Karpas-422 (cell line): ENCODE data around the gene TMEM169. TPM values are rescaled to one million over a fixed set of nuclear protein-coding genes. Genes with fewer than 3 reads are reported as not detected.
"Not testable (repeated sequence)": the region's sequence is repeated elsewhere in the genome, so short reads cannot be mapped to it uniquely, and the experiment has no call there.

Experiments used
- DNase-seq: peaks from one replicate; pipeline ENCODE4 v3.0.0-alpha.2; 2015
- H2AFZ ChIP-seq: fragments of 200-600 bp; sonication (generic); 2 replicates; pipeline ENCODE4 v1.6.1; 2014; ENCODE audit warnings: antibody characterized with exemption, low read length, mixed read lengths
- H3K27ac ChIP-seq: fragments of 200-600 bp; sonication (generic); 2 replicates; pipeline ENCODE4 v1.5.1; 2014; ENCODE audit warnings: mild to moderate bottlenecking, low read length, moderate library complexity
- H3K27me3 ChIP-seq: fragments of 200-600 bp; sonication (generic); 2 replicates; pipeline ENCODE4 v1.6.1; 2014; ENCODE audit warnings: low read length, mixed read lengths
- H3K36me3 ChIP-seq: fragments of 200-600 bp; sonication (generic); 2 replicates; pipeline ENCODE4 v1.6.1; 2014; ENCODE audit warnings: low read length, mixed read lengths; ENCODE audit not compliant: insufficient read depth
- H3K4me1 ChIP-seq: fragments of 200-600 bp; sonication (generic); 2 replicates; pipeline ENCODE4 v1.6.1; 2014; ENCODE audit warnings: mild to moderate bottlenecking, low read length, mixed read lengths
- H3K4me2 ChIP-seq: fragments of 200-600 bp; sonication (generic); 2 replicates; pipeline ENCODE4 v1.6.1; 2014; ENCODE audit warnings: low read length, low read depth, mild to moderate bottlenecking; ENCODE audit not compliant: poor library complexity, severe bottlenecking
- H3K4me3 ChIP-seq: fragments of 200-600 bp; sonication (generic); 2 replicates; pipeline ENCODE4 v1.5.1; 2014; ENCODE audit warnings: mild to moderate bottlenecking, antibody characterized with exemption, low read length, mixed read lengths
- H3K79me2 ChIP-seq: fragments of 200-600 bp; sonication (generic); 2 replicates; pipeline ENCODE4 v1.6.1; 2014; ENCODE audit warnings: mild to moderate bottlenecking, low read length, mixed read lengths
- H3K9ac ChIP-seq: fragments of 200-600 bp; sonication (generic); 2 replicates; pipeline ENCODE4 v1.6.0; 2014; ENCODE audit warnings: low read length
- H3K9me2 ChIP-seq: fragments of 200-600 bp; sonication (generic), shearing (Covaris generic); replicated peaks from 2 replicates; pipeline ENCODE4 v1.6.0; 2014; ENCODE audit warnings: mild to moderate bottlenecking, low read length, moderate library complexity; ENCODE audit not compliant: insufficient read depth
- H3K9me3 ChIP-seq: fragments of 300-700, 200-600 bp; sonication (generic); 2 replicates; pipeline ENCODE4 v1.6.1; 2014; ENCODE audit warnings: low read length, mixed read lengths
- H4K20me1 ChIP-seq: fragments of 200-600 bp; sonication (generic); 2 replicates; pipeline ENCODE4 v1.6.1; 2014; ENCODE audit warnings: mild to moderate bottlenecking, antibody characterized with exemption, low read length, low read depth; ENCODE audit not compliant: insufficient read depth
- total RNA-seq: library from RNA; depleted of rRNA; stranded (reverse); fragments of >200 nt; shearing (Covaris generic); gene quantifications from 2 replicates; pipeline ENCODE4 v1.2.3, GENCODE V29; 2014; ENCODE audit warnings: low replicate concordance

TMEM169 gene
- total RNA-seq, 1 experiment from 2014 or later: not detected

GRCh38 chr2:216074380-216074779, 7.3 kb upstream of the TMEM169 start:
- DNase-seq: no peak
- Histone ChIP-seq H3K27me3 (no peaks in the 10 kb centered on the region), H3K9me3 (no peaks in the 10 kb centered on the region), H3K4me2 (no peak overlapping the region), H3K36me3 (no peaks in the 10 kb centered on the region), H3K9me2 (no peaks in the 10 kb centered on the region), H3K79me2 (no peaks in the 10 kb centered on the region), H4K20me1 (no peaks in the 10 kb centered on the region), H3K27ac (no peak overlapping the region), H2AFZ (no peak overlapping the region), H3K4me3 (no peak overlapping the region), H3K4me1 (no peaks in the 10 kb centered on the region), H3K9ac (no peak overlapping the region)

- Histone ChIP-seq H2AFZ (no peak overlapping the region), H3K36me3 (no peaks in the 10 kb centered on the region), H3K9ac (no peak overlapping the region), H3K27ac (no peak overlapping the region), H3K79me2 (no peaks in the 10 kb centered on the region), H3K9me3 (no peaks in the 10 kb centered on the region), H3K4me1 (no peaks in the 10 kb centered on the region), H3K4me3 (no peak overlapping the region), H3K4me2 (no peak overlapping the region), H4K20me1 (no peaks in the 10 kb centered on the region), H3K27me3 (no peaks in the 10 kb centered on the region), H3K9me2 (no peaks in the 10 kb centered on the region)
- DNase-seq: no peak
Measured at GRCh38 chr2:216074794-216075193, 6.9 kb upstream of the TMEM169 start.

DNA sequence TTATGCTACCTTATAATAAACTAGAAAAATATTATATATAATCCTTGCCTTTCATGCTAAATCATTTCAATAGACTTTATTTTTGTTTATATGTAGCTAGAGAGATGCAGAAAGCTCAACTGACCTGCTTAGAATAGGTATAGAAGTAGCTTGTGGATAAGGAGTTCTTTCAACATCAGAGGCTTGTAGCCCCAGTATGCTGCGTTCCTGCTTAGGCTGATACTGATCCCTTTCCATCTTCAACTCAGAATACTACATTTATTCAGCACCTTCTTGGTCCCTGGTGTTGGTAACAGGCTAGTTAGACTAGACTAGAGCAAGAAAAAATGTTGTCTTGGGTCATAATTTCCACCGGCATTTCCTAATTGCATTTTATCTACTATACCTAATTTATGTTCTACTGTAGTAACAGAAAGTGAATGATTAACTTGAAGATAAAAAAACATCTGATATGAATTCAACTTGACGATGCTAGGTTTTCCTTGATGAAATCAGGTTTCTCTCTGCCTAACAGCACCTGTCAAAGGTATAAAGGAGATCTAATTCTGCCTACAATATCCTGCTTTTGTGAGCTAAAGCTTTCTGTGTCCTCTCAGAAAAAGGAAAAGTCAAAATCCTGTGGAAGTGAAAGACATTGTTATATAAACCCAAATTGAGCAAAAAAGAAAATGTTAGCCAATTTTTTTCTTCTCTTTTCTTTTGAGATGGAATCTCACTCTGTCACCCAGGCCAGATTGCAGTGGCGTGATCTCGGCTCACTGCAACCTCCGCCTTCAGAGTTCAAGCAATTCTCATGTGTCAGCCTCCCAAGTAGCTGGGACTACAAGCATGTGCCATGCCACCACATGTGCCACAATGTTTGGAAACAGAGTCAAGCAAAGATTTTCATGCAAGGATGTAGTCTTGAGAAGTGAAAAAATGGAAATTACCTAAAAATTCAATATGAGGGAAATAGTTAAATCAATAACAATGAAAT, 5.9 kb upstream of the TMEM169 start:
- Histone ChIP-seq H4K20me1 (no peaks in the 10 kb centered on the region), H3K79me2 (no peaks in the 10 kb centered on the region), H3K4me1 (no peaks in the 10 kb centered on the region), H3K9ac (no peak overlapping the region), H3K4me3 (no peak overlapping the region), H3K36me3 (no peaks in the 10 kb centered on the region), H2AFZ (no peak overlapping the region), H3K9me3 (no peaks in the 10 kb centered on the region), H3K27me3 (no peaks in the 10 kb centered on the region), H3K4me2 (no peak overlapping the region), H3K9me2 (no peaks in the 10 kb centered on the region), H3K27ac (no peak overlapping the region)
- no peak for DNase-seq

DNA sequence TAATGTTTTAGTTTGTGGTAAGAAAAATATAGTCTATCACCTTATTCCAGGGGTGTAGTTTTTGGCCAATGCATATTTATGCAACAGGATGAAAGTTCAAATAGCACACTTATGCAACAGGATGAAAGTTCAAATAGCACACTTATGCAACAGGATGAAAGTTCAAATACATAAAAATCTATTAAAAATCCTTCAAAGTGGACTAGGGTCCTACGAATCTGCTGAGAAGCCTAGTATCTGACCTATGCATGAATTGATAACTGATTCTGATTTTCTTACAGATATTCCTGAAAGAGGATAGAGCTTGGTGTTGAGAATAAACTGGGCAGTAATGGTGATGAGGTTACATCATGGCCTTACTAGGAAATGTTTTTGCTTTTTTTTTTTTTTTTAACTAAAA, 2.9 kb upstream of the TMEM169 start:
- Histone ChIP-seq H2AFZ (no peak overlapping the region), H3K27ac (no peak overlapping the region), H3K4me2 (no peak overlapping the region), H3K27me3 (no peaks in the 10 kb centered on the region), H3K9me3 (no peaks in the 10 kb centered on the region), H3K36me3 (no peaks in the 10 kb centered on the region), H3K79me2 (no peaks in the 10 kb centered on the region), H4K20me1 (no peaks in the 10 kb centered on the region), H3K4me3 (no peak overlapping the region), H3K4me1 (no peaks in the 10 kb centered on the region), H3K9ac (no peak overlapping the region), H3K9me2 (no peaks in the 10 kb centered on the region)
- DNase-seq: no peak

GRCh38 chr2:216080048-216080447, 1.7 kb upstream of the TMEM169 start:
- H3K4me3 ChIP-seq, H3K9me3 ChIP-seq, H3K36me3 ChIP-seq, H4K20me1 ChIP-seq, H3K4me1 ChIP-seq, H3K4me2 ChIP-seq, H3K27me3 ChIP-seq, H3K79me2 ChIP-seq, H3K27ac ChIP-seq, DNase-seq, H3K9ac ChIP-seq, H2AFZ ChIP-seq, H3K9me2 ChIP-seq: not testable (repeated sequence)

DNA sequence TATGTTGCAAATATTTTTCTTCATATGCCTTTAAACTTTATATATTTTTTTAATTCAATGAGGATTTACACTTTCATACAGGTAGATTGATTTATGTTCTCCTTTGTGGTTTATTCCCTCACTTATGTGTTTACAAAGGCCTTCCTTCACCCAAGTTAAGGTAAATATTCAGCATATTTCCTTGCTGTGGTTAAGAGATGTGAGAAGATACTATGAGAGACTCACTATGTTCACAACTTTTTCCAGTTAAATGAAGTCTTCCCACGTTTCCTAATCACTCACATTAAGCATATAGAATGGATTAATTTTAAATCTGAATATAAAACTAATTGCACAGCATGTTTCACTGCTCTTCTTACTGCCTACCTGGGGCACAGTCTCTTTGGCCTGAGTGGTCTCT, 707 bp upstream of the TMEM169 start:
- H3K27me3 ChIP-seq: no peaks in the 10 kb centered on the region
- H3K4me3 ChIP-seq: no peak overlapping the region
- no peak for DNase-seq
- H3K4me1 ChIP-seq: no peaks in the 10 kb centered on the region
- no peaks in the 10 kb centered on the region for H3K36me3 ChIP-seq
- no peaks in the 10 kb centered on the region for H3K79me2 ChIP-seq
- H3K9me2 ChIP-seq: no peaks in the 10 kb centered on the region
- peak overlapping the region; percentile 35 for H3K9ac ChIP-seq
- H3K4me2 ChIP-seq: peak overlapping the region; percentile 45
- H4K20me1 ChIP-seq: no peaks in the 10 kb centered on the region
- no peak overlapping the region for H3K27ac ChIP-seq
- peak overlapping the region; percentile 28; the same call in 1 of the 2 replicates for H2AFZ ChIP-seq
- H3K9me3 ChIP-seq: no peaks in the 10 kb centered on the region

DNA sequence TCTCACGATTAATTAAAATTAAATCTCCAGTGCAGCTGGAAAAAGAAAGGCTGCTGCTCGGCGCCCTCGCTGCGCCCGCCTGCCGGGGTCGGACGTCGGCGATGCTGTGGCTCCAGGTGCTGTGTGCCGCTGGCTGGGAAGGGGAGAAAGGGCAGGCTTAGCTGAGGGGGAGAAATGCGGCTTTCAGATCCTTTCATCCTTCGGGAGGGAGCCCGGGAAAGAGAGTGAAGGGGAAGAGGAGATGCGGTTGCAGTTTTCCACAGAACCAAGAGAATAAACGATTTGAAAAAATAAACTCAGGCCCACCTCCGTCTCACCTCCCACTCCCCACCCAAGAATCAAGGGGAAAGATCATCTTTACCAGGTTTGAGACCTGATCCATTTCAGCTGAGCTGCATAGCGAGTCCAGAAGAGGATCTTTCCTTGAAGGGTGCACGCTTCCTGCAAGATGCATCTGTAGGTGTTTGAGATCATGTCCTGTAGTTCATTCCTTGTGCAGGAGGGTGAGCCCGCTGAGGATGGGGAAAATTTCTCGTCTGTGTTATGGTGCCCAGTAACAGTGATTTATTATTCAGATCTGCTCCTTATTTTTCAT, 495 bp downstream of the TMEM169 start:
- no peak overlapping the region for H3K27ac ChIP-seq
- no peak for DNase-seq
- H3K4me3 ChIP-seq: peak overlapping the region; percentile 51; the same call in 1 of the 2 replicates
- H3K36me3 ChIP-seq: no peaks in the 10 kb centered on the region
- no peaks in the 10 kb centered on the region for H3K27me3 ChIP-seq
- no peaks in the 10 kb centered on the region for H3K4me1 ChIP-seq
- no peaks in the 10 kb centered on the region for H3K9me2 ChIP-seq
- no peaks in the 10 kb centered on the region for H4K20me1 ChIP-seq
- H3K79me2 ChIP-seq: no peaks in the 10 kb centered on the region
- H3K9me3 ChIP-seq: no peaks in the 10 kb centered on the region
- peak overlapping the region; percentile 45 for H3K4me2 ChIP-seq
- no peak overlapping the region for H2AFZ ChIP-seq
- no peak overlapping the region for H3K9ac ChIP-seq

DNA sequence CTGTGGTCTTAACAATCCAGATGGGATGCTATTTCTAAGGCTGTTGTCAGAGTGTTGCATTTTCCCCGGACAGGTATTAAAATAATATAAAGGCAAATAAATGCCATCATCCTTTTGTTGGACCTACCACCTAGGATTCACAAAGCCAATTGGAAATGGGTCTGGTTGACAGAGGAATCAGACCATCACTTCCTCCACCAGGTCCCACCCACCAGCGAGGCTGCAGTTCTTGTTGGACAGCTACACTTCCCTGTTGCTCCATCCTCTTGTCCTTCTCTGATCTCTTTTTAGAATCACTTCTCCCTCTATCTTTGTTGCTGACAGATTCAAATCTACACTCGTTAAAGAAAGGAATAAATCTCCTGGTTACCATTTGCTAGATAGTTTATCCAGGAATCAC, 1.1 kb downstream of the TMEM169 start:
- Histone ChIP-seq H3K27me3 (no peaks in the 10 kb centered on the region), H3K9me3 (no peaks in the 10 kb centered on the region), H2AFZ (no peak overlapping the region), H3K4me2 (no peak overlapping the region), H3K36me3 (no peaks in the 10 kb centered on the region), H3K9ac (no peak overlapping the region), H3K79me2 (no peaks in the 10 kb centered on the region), H4K20me1 (no peaks in the 10 kb centered on the region), H3K4me1 (no peaks in the 10 kb centered on the region), H3K4me3 (no peak overlapping the region), H3K9me2 (no peaks in the 10 kb centered on the region), H3K27ac (no peak overlapping the region)
- no peak for DNase-seq
